Panc1 (cell line): ENCODE results near the gene TDRD7.
"Not testable (repeated sequence)": the region's sequence is repeated elsewhere in the genome, so short reads cannot be mapped to it uniquely, and the experiment has no call there.

Experiments used
- CTCF ChIP-seq: fragments of 450-650 bp; IDR thresholded peaks from 2 replicates; pipeline ENCODE4 v1.5.1; 2017; ENCODE audit warnings: mild to moderate bottlenecking
- POLR2AphosphoS5 ChIP-seq: IDR thresholded peaks from 2 replicates; pipeline ENCODE4 v1.6.1; 2012; ENCODE audit warnings: mild to moderate bottlenecking, low read depth, low read length, moderate library complexity
- REST ChIP-seq, 2 experiments: IDR thresholded peaks; 2 replicates each; pipeline ENCODE4 v1.6.1; 2011 to 2012; ENCODE audit warnings: low read depth in 2 of 2, control low read depth in 1 of 2, low read length in 1 of 2, mild to moderate bottlenecking in 1 of 2, moderate library complexity in 1 of 2; ENCODE audit not compliant: insufficient read depth in 1 of 2

- TF ChIP-seq CTCF; POLR2AphosphoS5; REST (IDR thresholded peaks at IDR 0.05; ENCODE audit: insufficient read depth in 1 of 2, low read depth in 2 of 2, low read length in 1 of 2): not testable (repeated sequence)
Observed at GRCh38 chr9:97497558-97498375, 85.9 kb downstream of the TDRD7 start.
